Measurements from ENCODE around the gene DCC.

DCC gene

DNA sequence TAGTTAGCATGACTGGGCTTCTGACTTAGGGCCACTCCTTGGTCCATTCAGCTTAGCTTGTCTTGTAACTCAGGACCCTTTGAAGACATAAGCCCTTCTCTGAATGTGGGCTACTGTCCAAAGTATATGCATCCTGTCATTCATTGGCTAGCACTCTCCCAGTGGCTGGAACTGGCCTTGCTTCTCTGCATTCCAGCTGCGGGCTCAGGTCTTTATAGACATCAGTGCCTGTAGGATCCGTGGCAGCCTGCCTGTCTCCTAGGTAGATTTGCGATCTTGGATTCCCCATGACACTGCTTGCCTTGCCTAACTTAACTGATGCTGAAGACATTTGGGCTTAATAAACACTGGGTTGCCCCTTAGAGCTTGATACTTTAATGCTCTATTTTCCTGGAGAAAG is 170.1 kb downstream of the DCC start:
- Histone ChIP-seq H3K27me3 (no peaks in the 10 kb centered on the region), H3K36me3 (no peaks in the 10 kb centered on the region), H3K9me3 (no peaks in the 10 kb centered on the region), H3K27ac (no peak overlapping the region), H3K4me3 (no peak overlapping the region), H3K4me1 (no peaks in the 10 kb centered on the region)
- TF ChIP-seq, protein P1, sequence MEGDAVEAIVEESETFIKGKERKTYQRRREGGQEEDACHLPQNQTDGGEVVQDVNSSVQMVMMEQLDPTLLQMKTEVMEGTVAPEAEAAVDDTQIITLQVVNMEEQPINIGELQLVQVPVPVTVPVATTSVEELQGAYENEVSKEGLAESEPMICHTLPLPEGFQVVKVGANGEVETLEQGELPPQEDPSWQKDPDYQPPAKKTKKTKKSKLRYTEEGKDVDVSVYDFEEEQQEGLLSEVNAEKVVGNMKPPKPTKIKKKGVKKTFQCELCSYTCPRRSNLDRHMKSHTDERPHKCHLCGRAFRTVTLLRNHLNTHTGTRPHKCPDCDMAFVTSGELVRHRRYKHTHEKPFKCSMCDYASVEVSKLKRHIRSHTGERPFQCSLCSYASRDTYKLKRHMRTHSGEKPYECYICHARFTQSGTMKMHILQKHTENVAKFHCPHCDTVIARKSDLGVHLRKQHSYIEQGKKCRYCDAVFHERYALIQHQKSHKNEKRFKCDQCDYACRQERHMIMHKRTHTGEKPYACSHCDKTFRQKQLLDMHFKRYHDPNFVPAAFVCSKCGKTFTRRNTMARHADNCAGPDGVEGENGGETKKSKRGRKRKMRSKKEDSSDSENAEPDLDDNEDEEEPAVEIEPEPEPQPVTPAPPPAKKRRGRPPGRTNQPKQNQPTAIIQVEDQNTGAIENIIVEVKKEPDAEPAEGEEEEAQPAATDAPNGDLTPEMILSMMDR (IDR thresholded peaks at IDR 0.05): no peak
- no peak for DNase-seq
- intact Hi-C loops (cut with DNase I; ENCODE audit: low total_unique reads): no loop called here

GRCh38 chr18:52518086-52518485 is 178.1 kb downstream of the DCC start:
- Histone ChIP-seq H3K9me3 (no peaks in the 10 kb centered on the region), H3K36me3 (no peaks in the 10 kb centered on the region), H3K27ac (no peak overlapping the region), H3K4me3 (no peak overlapping the region), H3K4me1 (no peaks in the 10 kb centered on the region), H3K27me3 (no peaks in the 10 kb centered on the region)
- no peak for DNase-seq
- TF ChIP-seq, protein P1 (IDR thresholded peaks at IDR 0.05): no peak
- intact Hi-C loops (cut with DNase I; ENCODE audit: low total_unique reads): no loop called here

DNA sequence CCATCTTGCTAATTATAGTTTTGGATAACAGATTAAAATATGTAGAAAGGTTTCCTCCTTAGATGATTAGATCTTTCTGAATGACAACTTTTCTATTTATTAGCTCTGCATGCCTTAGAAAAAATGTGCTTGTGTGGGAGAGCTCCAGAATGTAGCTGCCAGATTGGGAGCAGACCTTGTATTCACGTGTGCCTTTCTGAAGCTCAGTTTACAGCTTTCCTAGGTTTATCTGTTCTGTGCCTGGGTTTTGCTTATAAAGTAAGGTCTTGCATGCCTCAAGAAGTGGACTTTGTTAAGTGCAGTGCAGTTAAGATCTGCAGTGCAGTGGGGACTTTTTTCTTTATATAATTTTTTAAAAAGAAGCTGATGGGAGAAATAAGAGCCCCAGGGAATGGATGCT is 179.0 kb downstream of the DCC start:
- intact Hi-C loops (cut with DNase I; ENCODE audit: low total_unique reads): no loop called here
- TF ChIP-seq, protein P1 (IDR thresholded peaks at IDR 0.05): no peak
- Histone ChIP-seq H3K4me1 (no peaks in the 10 kb centered on the region), H3K27me3 (no peaks in the 10 kb centered on the region), H3K9me3 (no peaks in the 10 kb centered on the region), H3K27ac (no peak overlapping the region), H3K4me3 (no peak overlapping the region), H3K36me3 (no peaks in the 10 kb centered on the region)
- DNase-seq: no peak

GRCh38 chr18:52523566-52523965 is 183.6 kb downstream of the DCC start:
- no peak overlapping the region for H3K27ac ChIP-seq
- H3K9me3 ChIP-seq: no peaks in the 10 kb centered on the region
- TF ChIP-seq, protein P1 (IDR thresholded peaks at IDR 0.05): no peak
- no peaks in the 10 kb centered on the region for H3K36me3 ChIP-seq
- no peaks in the 10 kb centered on the region for H3K27me3 ChIP-seq
- H3K4me1 ChIP-seq: no peaks in the 10 kb centered on the region
- no peak for DNase-seq
- intact Hi-C loops (cut with DNase I; ENCODE audit: low total_unique reads): no loop called here
- no peak overlapping the region for H3K4me3 ChIP-seq

DNA sequence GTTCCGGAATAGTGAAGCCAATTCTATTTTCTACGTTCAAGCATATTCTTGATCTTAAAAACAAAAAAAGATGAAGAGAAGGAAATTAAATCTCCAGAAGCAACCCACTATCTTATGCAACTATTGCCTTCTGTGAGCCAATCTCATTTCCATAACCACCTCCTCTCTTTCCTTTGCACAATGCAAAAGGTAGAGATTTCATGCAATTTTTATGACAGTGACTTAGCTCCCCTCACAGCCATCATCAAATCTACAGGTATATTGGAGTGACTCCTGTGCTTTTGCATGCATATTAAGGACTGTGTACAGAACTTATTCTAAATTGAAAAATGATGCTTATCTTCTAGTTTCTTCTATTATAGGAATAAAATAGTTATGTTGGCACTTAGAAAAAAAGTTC is 191.8 kb downstream of the DCC start:
- Histone ChIP-seq H3K27me3 (no peaks in the 10 kb centered on the region), H3K36me3 (no peaks in the 10 kb centered on the region), H3K9me3 (no peaks in the 10 kb centered on the region), H3K27ac (no peak overlapping the region), H3K4me3 (no peak overlapping the region), H3K4me1 (no peaks in the 10 kb centered on the region)
- intact Hi-C loops (cut with DNase I; ENCODE audit: low total_unique reads): no loop called here
- TF ChIP-seq, protein P1 (IDR thresholded peaks at IDR 0.05): no peak
- DNase-seq: no peak

- Histone ChIP-seq H3K27ac (no peak overlapping the region), H3K36me3 (no peaks in the 10 kb centered on the region), H3K9me3 (no peaks in the 10 kb centered on the region), H3K27me3 (no peaks in the 10 kb centered on the region), H3K4me1 (no peaks in the 10 kb centered on the region), H3K4me3 (no peak overlapping the region)
- no peak for DNase-seq
- TF ChIP-seq, protein P1 (IDR thresholded peaks at IDR 0.05): no peak
- intact Hi-C loops (cut with DNase I; ENCODE audit: low total_unique reads): no loop called here
These were observed 196.0 kb downstream of the DCC start for GRCh38 chr18:52536039-52536438.

Data from tibial artery (tissue), 4 donors.